Left kidney (tissue), 2 donors: ENCODE data around the gene C2orf92. TPM values are rescaled to one million over a fixed set of nuclear protein-coding genes. Genes with fewer than 3 reads are reported as not detected.
A peak's percentile ranks its signal among the peaks of the same experiment; 100 is the strongest.

Source experiments
- DNase-seq: peaks from one replicate; pipeline ENCODE4 v3.0.0-alpha.2; 2013
- polyA plus RNA-seq: library from polyadenylated mRNA; unstranded; fragments of 120-200 nt; gene quantifications from one replicate; pipeline ENCODE4 v1.2.1, GENCODE V29; 2013; ENCODE audit not compliant: insufficient read length

Gene C2orf92
- polyA plus RNA-seq, 1 donor: 25.4 TPM

DNA sequence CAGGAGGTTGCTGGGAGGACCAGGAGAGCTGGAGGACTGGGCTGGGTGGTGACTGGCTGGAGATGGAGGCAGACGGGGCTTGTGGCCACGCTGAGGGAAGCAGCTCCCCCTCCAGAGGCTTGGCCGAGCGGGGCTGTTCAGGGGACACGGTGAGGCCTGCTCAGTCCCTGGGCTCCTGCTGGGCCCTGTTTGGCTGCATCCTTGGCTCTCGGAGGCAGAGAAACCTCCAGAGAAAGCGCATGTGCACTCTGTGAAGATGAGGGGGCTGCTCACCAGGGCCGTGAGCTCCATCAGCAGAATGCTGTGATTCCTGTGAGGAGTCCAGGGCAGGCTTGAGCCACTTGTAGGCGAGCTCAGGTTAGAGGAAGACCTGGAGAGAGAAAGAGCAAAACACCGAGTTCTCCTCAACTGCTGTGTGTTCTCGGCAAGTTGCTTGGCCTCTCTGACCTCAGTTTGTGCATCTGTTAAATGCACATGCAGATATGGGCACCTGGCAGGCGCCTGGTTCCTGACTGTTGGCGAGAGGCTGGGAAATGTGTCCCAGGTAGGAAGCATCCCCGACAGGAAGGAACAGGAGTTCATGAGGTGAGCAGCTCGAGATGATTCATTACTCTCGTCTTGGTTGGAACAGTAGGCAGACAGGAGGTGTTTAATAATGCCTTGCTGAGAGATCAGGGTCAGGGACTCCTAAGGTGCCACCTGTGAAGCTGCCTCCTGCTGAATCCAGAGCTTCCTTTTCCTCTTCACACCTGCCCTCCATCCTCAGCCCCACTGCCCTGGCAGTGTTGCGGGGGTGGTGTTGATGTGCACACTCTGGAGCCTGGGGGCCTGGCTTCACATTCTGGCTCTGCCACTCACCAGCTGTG is 44.8 kb downstream of the C2orf92 start:
- no peak for DNase-seq

DNA sequence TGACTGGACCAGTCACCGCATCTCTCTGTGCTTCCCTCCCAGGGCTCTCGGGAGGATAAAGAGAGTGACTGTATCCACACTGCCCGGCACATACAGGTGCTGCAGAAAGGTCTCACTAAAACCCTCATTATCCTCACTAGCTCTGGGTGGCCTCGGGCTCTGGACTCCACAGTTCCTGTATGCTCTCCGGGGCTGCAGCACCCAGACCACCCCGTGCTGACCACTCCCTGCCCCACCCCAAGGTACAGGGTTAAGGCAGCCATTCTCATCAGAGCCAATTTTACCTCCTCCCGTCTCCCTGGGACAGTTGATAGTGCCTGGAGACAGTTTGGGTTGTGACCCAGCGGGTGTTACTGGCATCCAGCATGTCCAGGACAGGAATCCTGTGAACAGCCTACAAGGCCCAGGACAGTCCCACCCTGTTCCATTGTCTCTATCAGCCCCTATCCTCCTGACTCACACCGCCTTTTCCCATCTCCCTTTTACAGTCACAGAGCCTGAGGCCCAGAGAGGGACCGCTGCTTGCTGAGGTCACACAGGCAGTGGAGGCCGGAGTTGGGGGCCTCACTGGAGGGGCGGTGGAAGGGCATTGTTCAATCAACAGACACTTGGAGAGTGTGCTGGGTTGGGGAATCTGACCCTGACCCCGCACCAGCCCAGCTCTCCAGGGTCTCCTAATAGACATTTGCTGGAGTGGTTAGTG is 45.6 kb downstream of the C2orf92 start:
- no peak for DNase-seq

DNA sequence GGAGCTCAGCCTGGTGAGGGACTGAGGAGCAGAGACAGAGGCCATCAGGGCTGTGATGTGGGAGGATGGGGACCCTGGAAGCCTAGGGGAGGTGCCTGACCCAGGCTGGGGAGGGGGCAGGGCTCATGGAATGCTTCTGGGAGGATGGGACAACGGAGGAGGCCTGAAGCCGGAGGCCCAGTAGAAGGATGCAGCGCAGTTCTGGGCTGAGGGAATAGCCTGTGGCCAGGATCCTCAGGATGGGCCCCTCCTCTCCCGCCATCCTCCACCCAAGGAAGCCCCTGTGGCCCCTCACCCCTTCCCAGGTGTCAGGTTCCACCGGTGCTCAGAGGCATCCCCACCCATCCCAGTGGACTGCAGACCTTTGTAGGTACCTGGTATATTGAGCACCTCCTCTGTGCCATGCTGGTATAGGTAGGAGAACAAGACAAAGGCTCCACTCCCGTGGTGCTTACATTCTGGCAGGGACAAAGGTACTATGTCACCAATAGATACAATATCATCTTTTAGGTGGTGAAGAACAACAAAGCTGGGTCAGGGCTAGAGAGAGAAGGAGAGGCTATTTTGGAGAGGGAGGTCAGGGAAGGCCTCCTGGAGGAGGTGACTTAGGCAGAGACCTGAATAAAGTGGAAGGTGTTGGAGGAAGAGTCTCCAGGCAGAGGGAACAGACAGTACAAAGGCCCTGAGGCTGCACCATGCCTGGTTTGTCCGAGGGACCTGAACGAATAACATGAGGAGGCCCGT is 46.6 kb downstream of the C2orf92 start:
- no peak for DNase-seq

DNA sequence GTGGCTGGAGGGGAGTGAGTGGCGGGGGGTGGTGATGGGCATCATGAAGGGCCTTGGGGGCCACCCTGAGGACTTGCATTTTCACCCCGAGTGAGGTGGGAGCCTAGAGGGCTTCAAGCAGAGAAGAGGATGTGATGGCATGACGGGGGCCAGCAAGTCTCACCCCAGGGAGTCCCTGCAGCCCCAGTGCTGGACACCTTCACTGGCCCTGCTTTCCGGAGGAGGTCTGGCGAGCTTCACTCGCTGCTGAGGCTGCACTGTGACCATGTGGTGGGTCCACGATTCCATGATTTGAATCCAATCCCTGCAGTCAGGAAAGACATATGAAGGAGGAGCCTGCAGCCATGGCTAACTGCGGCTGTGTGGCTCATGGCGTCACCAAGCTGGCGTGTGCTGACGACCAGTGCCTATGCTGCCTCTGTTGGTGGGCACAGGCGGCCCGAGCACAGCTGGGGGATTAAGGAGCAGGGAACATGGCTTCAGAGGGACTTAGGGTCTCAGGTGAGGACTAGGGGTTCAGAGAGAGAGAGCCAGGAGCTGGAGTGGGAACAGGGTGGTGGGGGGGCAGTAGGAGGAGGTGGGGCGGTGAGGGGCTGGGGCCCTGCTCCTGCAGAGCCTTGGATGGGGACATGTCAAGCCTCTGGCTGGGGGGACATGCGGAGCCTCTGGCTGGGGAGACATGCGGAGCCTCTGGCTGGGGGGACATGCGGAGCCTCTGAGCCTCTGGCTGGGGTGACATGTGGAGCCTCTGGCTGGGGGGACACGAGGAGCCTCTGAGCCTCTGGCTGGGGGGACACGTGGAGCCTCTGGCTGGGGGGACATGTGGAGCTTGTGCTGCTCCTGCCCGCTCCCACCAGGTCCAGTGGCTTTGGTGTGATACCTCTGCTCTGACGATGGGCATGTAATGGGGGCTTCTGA is 47.4 kb downstream of the C2orf92 start:
- DNase-seq: no peak

DNA sequence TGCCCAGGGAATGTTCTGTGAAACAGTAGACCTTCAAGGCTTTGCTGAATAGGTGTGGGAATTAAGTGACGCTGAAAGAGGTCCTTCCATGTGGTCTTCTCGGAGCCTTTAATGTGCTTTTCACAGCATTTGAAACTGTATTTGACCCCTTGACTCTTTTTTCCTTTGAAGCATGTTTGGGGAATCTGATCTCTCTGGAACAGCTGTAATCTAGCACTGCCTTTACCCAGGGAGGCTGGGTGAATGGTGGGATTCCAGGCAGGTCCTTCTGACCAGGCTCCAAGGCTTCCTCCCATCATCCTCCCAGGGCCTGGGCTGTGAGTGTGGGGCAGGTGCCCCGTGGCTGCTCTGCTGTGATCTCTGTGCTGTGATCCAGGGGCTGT is 48.1 kb downstream of the C2orf92 start:
- peak; percentile 36 for DNase-seq

DNA sequence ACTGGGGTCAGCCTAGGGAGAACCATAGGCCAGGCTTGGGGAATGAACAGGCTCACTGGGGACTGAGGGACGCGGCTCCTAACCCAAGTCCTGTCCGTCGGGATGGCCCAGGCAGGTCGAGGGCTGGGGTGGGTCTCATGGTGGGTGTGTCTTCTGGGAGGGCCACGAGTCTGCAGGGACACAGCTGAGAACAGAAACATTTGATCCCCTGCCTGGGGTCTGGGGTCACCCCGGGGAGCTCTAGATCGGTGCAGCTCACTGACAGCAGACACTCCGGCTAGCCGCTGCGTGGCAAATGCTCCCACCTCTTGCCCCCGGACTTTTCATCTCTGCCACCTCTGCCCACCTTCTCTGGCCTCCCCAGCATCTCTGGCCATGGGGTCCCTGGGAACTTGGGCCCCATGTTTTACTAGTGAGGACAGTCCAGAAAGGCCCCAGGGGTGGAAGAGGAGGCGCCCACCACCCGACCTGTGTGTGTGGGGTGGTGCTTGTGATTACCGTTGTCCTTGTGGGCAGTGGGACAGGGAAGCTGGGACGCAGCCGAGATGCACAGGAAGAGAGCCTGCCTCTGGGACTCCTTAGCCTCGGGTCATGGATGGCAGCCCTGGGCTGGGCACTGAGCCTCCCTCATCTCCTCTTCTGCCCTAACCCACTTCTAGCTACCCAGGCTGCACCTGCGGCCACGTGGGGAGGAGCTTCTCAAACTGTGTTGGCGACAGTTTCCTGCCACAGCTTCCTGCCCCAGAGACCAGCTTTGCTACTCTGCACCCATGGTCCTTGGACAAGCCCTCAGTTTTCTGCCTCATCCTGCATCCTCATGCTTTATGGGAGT is 48.8 kb downstream of the C2orf92 start:
- DNase-seq: no peak

DNA sequence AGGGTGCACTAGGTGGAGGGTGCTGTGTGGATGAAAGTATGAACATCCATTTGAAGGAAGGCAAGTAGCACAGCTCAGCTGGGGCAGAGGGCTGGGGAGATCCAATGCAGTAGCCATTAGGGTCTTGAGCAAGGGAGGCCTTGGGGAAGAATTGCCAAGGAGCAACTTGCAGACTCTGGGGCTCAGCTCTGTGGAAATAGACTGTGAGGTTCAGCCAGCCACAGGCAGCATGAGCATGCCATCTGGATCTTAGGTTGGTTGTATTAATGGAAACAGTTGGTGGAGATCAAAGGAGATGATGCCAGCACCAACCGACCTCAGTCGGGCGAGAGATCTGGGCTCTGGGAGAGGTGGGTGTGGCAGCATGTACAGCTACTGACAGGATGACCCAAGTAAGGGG is 49.4 kb downstream of the C2orf92 start:
- DNase-seq: no peak

DNA sequence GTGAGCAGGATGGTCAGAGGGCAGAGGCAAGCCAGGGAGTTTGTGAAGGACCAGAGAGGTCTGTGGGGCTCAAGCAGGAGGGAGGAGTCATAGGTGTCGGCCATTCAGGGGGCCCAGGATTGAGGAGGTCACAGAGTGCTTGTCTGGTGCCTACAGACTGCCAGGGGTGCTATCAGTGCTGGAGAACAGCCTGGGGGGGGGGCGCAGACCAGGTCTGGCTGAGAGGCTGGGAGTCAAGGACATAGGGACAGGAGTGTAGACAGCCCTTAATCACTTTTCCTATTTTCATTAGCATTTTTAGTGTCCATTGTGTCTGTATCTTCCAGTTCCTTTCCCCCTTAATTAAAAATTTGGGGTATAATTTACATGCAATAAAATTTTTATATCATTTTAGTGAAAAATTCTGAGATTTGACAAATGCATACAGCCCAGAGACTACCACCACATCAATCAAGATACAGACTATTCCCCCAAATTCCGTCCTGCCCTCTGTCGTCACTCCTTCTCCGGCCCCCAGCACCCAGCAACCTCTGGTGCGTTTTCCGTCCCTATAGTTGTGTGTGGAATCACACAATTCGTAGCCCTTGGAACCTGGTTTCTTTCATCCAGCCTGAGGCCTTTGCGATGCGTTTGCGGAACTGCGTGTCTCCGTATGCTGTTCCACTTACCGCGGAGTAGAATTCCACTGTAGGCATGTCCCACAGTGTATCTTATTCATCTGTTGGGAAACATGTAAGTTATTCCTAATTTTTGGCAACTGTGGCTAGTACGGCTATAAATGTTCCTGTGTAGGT is 50.0 kb downstream of the C2orf92 start:
- no peak for DNase-seq

DNA sequence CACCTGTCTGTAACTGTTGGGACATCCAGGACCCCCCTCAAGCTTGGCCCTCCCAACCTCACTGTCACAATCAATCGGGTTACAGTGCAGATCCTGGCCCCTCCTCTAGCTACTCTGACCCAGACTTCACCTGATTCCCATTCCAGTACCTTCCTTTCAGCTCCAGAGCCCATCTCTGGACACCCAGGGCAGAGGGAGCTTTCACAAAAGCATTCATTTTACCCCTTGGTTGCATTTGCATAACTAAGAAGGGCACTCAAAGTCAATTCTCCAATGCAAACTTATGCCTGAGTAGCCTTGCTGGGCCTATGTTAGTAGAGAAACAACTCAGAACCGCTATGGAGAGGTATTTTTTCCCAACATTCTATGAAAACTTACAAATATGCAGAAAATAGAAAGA is 51.2 kb downstream of the C2orf92 start:
- DNase-seq: no peak

DNA sequence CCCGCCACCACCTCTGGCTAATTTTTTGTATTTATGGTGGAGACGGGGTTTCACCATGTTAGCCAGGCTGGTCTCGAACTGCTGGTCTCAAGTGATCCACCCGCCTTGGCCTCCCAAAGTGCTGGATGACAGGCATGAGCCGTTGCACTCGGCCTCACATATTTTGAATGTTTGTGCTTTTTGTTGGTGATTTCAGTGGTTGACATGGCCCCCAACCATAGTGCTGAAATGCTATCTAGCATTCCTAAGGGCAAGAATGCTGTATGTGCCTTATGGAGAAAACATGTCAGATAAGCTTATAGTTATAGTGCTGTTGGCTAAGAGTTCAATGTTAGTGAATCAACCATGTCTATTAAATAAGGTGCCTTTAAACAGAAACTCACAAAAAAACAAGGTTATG is 52.7 kb downstream of the C2orf92 start:
- DNase-seq: no peak

DNA sequence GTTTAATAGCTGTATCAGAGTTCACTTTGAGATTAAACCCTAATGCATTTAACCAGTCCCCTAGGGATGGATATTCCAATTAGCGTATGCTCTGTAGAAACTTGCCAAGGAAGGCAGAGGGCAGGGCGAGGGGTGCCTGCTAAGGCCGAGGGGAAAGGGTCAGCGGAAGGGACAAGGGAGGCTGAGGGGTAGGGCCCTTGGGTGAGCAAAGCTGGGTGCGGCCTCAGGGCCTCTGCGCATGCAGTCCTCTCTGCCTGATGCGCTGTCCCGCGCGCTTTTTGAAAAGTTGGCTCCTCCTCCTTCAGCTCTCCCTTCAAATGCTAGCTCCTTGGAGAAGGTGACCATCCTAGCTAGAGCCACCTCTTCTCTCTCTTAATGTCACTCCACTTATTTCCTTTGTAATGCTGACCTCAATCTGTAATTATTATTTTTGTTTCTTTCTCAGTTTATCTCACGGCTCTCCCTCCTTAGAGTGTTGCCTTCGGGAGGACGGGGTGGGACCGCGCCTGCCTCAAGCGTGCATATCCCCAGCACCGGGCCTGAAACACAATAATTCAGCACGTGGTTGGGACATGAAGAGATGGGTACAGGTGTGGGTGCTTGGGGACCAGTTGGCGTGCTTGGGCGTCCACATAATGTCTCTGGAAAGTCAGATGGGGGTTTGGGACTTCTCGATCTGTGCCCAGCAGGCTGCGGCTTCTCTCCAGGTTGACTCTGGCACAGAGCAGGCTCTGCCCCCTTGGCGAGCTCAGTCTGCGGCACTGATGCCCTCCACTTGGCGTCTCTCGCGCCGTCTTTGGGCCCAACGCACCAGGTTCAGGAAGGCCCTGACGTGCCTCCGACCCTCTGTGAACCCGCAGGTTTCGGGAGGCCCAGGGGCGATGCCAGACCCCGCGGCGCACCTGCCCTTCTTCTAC is 53.9 kb downstream of the C2orf92 start:
- no peak for DNase-seq

DNA sequence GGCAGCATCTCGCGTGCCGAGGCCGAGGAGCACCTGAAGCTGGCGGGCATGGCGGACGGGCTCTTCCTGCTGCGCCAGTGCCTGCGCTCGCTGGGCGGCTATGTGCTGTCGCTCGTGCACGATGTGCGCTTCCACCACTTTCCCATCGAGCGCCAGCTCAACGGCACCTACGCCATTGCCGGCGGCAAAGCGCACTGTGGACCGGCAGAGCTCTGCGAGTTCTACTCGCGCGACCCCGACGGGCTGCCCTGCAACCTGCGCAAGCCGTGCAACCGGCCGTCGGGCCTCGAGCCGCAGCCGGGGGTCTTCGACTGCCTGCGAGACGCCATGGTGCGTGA is 54.5 kb downstream of the C2orf92 start:
- no peak for DNase-seq

DNA sequence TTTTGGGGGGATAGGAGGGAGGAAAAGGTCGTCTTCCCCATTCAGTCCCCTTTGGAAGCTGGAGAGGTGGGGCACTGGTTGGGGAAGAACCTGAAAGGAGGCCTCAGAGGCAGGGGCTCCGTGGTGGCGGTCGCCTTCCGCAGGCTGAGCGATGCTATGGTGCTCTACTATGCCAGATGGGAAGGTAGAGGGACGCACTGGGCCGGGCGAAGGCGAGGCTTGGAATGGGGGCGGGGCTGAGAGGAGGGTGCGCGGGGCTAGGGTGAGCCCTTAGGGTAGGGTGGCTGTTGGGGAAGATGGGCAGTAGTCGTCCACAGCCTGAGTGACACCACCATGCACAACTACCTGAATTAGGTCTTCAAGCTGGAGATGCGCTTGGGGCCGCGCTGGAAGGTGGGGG is 55.0 kb downstream of the C2orf92 start:
- DNase-seq: no peak

DNA sequence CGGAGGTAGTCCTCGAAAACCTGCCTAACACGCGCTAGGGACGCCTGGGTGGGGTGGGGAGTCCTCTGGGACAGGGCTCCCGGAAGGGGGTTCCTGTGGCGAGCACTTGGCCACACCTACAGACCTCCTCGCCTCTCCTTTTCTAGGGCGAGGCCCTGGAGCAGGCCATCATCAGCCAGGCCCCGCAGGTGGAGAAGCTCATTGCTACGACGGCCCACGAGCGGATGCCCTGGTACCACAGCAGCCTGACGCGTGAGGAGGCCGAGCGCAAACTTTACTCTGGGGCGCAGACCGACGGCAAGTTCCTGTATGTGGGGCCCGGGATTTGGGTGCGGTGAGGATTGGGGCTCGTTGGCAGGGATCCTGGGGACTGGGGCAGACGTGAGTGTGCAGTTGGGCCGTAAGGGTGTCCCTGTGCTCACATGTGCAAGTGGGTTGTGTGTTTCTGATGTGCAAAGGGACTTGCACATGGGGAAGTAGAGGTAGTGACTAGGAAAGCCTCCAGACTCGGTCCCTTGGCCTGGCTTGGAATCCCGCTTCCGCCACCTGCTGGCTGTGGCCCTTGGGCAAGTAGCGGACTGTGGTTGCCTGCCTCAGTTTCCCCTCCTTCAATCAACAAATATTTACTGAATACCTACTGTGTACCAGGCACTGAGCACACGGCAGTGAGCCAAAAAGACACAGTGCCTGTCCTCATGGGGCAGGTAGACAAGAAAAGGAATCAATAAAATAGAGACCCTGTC is 55.6 kb downstream of the C2orf92 start:
- no peak for DNase-seq

DNA sequence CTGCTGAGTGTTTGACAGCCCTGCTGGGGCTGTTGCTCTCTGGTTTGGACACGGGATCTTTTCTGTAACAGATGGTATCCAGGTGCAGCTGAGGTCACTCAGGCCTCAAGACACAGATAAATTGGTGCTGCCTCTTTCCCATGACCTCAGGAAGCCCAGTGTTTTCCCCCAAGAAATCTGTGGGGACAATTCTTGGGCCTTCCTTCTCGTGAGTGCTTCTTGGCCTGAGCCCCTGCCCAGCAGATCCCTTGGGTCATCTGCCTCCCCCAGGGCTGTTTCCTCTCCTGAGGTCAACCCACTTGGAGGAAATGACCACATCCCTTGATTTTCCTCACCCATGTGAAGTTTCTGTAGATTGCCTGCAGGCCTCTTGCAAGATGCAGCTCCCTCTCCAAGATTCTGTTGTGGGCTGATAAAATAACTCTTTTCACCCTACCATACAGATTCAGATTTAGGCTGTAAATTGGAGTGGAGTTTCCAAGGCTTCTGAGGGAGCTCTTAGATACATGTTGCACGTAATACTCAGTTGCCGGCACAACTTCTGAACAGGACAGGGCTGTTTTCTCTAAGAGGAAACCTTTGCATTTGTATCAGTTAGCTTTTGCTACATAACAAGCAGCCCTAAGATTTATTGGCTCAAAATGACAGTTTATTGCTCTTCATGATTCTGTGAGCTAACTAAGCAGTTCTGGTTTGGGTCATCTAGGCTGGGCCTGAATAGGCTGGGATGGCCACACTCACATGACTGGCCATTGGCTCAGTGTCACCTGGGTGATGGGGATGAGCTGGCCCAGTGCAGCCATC is 57.0 kb downstream of the C2orf92 start:
- no peak for DNase-seq

DNA sequence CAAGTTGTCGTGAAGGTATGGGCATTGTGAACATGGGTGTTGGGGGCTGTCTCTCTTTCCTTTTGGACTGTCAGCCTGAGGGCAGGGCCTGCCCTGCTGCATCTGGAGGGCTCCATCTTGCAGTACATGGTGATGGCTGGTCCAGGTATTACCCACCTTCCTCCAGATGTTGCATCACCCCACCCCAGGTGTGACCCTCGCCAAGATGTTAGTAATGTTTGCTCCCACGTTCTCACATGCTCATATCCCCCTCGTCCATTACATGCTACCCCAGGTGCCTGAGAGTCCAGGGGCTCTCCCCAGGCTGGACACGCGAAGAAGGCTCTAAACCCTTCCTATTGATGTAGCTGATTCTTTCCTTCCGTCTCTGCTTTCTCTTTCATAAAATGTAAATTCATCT is 57.8 kb downstream of the C2orf92 start:
- no peak for DNase-seq

DNA sequence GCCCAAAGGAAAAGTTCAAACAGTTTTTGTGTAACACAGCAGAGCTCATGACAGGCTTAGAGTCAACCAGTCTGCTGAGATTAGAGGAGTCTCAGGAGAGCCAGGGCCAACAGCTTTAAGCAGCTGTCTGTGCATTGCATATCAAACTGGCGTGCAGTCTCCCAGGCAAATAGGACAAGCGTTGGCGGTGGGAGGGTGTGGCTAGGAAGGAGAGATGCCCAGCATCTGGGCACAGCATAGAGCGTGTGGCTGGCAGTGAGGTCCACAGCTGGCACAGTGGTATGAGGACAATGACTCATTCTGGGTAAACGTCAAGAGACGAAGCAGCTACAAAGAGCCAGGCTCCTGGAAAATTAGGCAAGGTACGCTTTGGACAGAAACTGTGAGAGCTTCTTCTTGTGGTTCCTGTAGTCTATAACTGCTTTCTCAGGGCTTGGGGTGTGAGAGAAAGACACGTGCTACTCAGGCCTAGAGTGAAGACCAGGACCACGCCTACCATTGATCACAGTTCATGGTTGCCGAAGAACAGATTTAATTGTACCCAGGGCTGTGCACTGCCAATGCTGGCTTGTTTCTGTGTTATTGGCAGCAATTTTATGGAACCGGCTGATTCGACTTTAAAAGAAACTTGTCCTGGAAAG is 58.7 kb downstream of the C2orf92 start:
- DNase-seq: no peak
